HS-5 (cell line): ENCODE results near the gene RIGI.
"Not testable (repeated sequence)": the region's sequence is repeated elsewhere in the genome, so short reads cannot be mapped to it uniquely, and the experiment has no call there.

Experiments used
- DNase-seq: peaks from one replicate; pipeline ENCODE4 v3.0.0-alpha.2; 2012; ENCODE audit warnings: low read depth

Gene RIGI

DNA sequence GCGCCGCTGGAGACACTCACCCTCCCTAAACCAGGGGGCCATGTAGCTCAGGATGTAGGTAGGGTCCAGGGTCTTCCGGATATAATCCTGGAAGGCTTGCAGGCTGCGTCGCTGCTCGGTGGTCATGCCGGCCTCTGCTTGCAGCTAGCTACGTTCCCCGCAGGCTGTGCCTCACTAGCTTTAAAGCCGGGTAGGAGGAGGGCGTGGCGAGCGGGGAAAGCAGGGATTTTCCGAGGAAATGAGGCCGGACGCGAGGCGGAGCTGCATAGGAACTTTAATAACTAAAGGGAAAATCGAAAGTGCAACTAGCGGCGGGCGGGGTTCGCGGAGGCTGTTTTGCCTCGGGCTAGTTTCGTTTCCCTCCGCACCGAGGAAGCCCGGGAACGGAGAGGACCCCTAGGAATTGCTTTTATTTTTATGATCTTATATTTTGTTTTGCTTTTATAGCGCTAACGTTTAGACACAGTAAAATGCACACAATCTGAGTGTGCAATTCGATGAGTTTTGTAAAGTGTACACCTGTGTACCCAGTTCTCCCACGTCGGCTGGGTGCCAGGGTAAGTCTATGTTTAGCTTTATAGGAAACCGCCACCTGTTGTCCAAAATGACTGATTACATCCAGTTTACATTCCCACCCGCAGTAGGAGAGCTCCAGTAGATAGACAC lies at the start of gene RIGI:
RIGI (minus strand) TSS at position 156 of the 666 bp plus-strand sequence; CDS start at position 126, 30 bp downstream.
- peak; percentile 90 for DNase-seq

DNA sequence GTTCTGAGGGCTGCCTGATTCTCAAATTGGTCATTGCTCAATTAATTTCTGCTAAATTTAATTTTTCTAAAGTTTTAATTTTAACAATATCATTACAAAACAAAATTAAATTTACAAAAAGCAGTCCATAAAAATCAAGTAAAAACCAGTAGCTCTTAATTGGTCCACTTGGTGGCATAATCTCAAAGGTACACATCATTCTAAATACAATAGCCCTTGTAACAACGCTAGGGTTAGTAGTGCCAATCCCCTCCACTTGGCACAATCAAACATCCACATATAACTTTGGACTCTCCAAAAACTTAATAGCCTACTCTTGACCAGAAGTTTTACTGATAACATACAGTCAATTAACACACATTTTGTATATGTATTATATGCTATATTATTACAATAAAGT lies 48.9 kb upstream of the RIGI start:
- no peak for DNase-seq

DNA sequence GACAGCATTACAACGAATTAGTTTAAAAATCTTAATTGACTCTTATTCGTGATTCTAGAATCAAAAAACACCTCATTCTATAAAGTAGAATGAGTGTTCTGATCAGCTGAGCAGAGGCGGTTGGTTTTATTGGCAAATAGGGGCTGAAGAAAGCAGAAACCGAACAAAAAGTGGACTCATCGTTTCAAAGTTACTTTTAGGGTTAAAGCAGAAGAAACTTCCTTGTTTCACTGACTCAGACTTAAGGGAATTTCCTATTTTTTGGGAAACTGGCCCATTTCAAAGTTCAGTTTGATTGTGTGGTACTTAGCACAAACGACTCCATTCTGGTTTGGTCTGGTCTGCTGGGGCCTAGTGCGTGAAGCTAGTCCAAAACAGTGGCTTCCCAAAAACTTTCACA lies 47.8 kb upstream of the RIGI start:
- no peak for DNase-seq

DNA sequence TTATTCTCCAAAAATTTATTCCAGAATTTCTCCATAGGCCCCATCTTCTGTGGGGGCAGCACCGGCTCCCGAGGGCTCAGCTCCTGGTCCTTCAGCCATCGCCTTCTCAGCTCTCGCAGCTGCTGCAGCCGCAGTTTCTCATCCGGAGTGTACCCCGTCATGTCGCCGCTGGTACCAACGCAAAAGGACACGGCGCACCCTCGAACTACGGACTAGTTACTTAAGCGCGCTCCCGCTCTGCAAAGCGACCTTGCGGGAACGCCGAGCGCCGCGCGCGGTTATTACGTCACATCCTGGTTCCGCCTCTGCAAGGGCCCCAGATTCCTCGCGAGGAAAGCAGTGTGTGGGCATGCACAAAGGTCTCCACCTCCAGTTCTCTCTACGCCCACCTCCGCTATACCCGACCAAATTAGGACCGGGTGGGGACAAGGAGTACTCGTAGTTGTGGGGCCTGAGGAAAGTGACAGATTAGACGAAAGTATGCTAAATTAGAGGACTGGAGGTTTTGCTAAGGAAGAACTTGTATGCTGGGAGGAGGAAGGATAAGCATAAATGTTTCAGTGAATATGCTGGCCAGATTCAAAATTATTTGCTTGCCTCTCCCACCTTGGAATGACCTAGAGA lies 47.0 kb upstream of the RIGI start, which contains the start of gene NDUFB6:
NDUFB6 (minus strand) TSS at position 260 of the 624 bp plus-strand sequence; CDS start at position 161, 99 bp downstream.
- peak; percentile 78 for DNase-seq

DNA sequence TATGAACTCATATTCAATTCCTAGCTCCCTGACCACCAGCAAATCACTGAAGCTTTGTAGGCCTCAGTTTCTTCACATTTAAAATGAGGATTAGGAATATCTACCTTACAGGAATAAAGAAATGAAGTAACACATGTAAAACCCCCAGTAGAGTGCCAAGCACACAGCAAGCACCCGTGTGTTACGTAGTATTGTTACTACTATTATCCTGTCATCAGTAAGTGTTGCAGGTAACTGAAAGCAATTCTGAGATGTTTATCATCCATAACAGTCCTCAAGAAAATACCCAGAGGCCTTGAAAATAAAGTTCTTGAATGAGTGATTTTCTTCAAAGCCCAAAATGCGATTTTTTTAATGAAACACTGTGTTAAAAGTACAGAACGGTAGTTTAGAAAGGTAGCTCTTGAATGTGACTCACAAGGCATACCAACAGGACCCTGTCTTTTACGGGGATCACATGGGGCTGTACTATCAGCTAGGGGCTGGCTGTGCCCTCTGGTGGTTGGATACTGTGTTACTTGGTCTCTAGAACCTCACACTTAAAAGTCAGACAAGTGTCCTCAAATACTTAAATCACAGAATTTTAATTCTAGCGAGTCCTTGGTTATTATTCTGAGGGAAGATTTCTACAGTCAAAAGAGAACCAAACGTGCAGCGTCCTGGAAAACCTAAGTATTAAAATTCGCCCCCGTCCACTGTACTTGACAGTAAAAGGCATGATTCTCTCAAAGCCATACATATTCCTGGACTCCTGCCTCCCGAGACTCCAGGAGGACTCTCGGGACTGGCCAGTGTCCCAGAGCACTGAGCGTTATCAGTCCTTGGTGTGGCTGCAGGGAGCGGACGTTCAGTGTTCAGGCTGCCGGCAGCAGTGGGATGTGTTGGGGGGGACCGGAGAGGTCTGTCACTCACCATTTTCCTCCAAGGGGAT lies 46.2 kb upstream of the RIGI start:
- DNase-seq, result peak; percentile 68

DNA sequence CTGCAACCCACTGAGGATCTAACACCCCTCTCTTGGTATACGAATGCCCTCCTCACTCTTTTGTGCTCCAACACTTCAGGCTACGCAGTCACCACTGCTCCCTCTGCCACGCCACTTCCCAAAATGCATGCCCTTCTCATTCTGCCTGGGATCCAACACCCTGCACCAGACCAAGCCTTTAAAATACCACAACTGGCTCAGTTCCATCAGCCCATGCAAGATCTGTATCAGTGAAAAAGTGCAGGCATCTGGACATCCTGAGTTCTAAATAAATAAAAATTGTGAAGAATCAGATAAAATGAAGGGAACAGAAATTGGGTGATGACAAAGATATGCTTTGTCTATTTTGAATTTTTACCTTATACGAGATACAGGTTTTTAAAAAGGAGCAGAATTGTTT lies 44.3 kb upstream of the RIGI start:
- DNase-seq, result no peak

DNA sequence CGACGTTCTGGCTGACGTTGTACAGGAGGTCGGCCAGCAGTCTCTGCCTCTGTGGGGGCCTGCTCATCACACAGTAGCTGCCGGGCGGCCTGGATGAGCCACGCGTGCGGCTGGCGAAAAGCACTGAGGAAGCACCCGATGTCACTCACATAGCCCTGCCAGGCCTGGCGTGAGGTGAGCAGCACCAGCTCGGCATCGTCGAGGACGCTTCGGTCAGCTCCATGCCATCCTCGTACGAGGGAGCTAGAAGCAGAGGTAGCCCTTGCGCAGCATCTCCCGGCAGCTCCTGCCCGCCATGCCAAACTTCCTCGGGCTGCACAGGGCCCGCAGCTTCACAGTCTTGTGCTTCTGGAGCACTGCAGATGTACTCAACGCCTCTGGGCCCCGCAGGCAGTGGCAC lies 40.8 kb upstream of the RIGI start:
- no peak for DNase-seq

DNA sequence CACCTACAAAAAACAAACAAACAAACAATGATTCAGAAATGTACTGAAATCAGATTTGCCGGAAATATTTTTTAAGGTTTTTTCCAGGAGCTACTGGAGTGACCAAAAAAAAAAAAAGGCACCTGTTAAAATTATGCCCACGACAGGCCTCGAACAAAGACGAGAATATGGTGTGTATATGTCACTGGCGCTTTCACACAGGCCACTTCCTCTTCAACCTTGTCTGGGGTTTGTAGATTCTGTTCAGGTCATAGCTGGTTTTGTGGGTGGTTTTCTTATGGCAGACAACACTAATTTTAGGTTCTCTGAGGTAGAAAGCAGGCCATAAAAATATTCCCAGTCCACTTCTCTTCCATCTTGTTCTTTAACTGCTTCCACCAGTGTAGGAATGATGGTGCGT lies 40.0 kb upstream of the RIGI start:
- DNase-seq, result no peak

DNA sequence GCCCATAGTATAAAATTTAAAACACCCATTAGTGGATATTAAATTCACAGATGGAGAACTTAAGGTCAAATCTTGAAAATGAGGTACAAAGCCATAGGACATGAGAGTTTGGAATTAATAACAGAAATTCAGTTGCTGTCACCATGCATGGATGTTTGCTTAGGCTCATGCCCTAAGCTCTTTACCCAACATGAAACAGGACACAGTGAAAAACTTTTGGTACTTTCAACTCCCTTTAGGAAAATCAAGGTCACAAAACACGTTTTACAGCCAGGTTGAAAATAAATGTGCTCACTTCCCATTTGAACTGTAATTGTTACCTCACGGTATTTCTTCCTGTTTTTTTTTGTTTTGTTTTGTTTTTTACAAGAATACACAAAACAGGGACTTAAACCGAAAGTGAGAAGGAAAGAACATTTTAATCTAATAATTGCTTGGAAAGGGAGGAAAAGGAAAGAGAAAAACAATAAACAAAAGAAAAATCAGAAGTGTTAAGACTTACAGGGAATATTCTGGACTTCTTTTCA lies 32.5 kb upstream of the RIGI start:
- no peak for DNase-seq

DNA sequence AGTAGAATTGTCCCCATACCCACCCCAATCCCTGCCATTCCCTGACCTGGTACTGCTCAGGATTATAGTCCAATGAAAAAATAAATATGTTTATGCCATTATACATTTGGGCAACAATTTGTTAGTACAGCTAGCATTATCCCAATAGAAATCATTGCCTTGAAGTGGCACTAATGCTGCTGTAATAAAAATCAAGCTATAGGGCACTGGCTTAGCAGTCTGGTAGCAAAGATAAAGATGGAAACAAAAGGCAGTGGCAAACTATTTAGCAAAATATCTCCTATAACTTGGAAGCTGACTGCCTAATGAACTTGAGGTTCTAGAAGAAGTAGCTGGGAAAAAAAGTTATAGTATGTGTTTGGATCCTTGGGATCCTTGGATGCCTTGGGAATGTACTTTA lies 28.6 kb upstream of the RIGI start:
- DNase-seq, result no peak

DNA sequence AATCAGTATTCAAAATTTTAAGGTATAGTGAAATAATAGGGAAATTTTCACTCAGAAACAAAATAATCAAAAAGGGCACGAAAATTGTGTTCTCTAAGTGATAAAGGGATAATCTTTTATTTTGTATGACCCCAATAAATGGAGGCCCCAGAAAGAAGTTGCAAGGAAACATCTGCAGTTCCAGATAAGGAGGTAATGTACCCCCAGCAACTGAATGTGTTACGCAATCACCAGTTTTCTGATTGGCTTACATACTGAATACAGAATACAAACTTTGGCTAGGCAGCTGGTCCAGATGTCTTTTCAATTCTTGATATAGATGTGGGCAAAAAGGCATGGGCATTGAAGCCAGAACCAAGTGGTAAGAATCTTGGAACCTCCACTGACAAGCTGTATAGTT lies 28.1 kb upstream of the RIGI start:
- DNase-seq, result no peak

DNA sequence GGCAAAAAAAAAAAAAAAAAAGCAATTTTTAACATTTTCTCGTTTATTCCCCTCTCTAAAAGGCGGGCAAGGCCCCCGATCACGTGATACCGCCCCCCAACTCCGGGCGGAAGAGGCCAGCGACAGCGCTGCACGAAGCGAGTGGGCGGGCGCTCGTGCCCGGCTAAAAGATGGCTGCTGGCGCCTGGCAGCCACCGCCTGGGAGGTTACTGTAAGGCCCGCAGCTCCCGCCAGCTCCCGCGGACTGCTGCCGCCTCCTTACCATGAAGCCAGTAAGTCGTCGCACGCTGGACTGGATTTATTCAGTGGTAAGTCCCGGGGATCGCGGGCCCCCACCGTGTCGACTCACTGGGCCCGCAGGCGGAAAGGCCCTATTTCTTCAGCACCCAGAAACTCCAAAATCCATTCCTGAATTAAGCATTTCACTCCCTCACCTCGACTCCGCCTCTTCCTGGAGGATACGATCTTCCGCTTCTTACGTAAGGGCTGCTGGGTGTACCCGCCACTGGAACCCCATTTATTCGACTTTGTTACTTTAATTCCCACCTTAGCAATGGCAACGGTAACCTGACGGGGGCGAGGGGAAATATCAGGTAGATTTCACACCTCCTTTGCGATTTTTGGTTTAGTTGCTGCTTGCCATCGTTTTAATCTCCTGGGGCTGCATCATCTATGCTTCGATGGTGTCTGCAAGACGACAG lies 26.3 kb upstream of the RIGI start, which contains the start of the genes SMIM27 and TOPORS:
SMIM27 (plus strand) TSS at position 156 of the 701 bp plus-strand sequence; CDS start at position 264, 108 bp downstream.
TOPORS (minus strand) TSS at position 415 of the 701 bp plus-strand sequence; CDS start at position 265, 150 bp downstream.
- peak; percentile 82 for DNase-seq

DNA sequence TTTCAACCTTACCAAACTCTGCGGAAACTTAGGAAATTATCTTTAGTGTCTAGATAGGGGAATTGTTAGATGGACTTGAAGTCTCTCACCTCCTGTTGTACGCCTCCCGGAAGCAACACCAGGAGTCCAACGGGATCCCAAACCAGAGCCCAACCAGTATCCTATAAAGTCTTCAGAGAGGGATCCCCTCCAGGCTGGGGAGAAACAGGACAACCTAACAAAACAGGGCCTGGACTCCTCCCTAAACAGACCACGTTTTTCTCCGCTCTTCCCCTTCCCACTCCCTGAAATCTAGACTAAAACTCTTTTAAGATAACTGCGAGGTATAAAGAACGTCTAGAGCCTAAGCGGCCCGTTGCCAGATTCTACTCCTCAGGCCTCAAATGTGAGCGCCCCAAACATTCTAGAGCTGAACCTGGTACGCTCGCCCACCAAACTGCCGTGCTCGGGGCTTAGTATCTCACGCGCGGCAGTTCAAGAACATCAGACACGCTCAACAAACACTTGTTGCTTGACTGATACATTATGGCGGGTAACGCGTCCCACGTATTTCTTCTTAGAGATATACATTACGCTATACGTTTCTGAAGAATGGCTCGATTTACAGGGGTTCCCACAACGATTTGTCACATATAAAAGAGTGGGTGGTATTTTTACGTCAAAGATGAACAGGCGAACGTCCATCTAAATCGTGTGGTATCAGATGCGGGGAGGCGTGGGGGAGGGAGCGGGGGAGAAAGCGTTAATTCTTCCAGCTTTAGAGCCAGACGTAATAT lies 25.5 kb upstream of the RIGI start:
- DNase-seq, result peak; percentile 57

DNA sequence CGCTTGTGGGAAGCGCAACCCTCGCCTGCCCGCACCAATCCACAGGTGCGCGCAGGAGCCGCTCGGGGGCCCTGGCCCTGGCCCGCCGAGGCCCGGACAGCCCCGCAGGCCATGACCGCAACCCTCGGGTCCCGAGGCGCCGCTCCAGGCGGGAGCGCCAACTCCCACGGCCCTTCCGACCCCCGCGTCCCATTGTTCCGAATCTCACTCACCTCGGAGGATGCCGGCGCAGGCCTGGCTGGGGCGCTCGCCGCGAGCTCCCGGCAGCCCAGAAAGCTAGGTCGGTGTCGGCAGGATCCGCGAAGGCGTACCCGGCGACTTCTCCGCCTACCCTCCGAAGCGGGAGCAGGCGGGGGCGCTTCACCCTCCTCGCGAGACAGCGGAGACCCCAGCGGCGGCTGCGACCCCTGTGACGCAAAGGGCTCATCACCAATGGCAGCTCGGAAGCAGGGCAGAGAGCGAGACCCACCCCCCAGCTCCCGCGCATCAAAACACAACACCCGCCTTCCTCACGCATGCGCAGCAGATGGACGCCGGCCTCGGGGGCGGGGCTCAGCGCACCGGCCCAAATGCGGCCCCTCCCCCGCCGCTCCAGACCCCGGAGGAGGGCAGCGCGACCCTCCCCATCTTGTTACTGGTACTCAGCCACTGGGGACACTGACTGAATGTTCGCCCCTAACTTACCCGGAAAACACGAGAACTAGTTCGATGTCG lies 24.7 kb upstream of the RIGI start:
- DNase-seq, result peak; percentile 60

DNA sequence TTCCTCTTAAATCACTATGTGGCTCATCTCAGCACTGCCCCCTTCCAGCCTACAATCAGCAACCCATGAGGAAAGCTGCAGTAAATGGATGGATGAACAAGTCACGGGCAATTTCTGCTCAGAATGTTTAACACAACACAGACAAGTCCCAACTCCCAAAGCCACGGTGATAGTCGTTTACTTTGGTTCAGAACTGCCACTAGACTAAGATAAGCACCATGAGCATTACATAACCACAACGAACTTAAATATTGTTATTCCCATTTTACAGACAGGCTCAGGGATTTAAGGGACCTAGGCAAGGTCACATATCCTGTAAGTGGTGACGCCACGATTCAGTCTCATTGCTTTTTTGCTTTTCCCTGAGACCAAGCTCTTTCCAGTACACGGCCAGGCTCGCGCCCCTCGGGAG lies 24.2 kb upstream of the RIGI start:
- no peak for DNase-seq

DNA sequence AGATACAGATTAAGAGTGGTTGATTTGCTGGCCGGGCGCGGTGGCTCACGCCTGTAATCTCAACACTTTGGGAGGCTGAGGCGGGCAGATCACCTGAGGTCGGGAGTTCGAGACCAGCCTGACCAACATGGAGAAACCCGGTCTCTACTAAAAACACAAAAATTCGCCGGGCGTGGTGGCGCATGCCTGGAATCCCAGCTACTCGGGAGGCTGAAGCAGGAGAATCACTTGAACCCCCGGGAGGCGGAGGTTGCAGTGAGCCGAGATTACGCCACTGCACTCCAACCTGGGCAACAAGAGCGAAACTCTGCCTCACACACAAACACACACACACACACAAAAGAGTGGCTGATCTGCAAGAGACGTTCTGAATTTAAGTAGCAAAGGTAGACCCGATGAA lies 22.2 kb upstream of the RIGI start:
- DNase-seq, result not testable (repeated sequence)

DNA sequence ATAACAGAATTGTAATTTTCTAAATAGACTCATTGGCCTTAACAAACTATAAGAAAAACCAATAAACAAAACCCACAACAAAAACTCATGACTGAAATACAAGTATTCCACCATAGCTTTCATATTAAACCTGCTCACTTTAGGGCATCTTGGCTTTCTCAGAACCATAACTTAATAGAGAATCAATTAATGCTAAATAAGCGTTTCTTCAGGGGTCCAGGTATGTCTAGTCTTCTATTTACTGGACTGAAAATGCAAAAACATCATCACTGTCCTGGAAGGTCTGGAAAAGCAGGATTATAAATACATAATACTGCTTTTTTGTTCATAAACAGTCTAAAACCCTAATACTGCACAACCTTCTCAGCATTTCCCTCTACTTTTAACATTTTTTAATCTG lies 19.9 kb upstream of the RIGI start:
- DNase-seq, result no peak

DNA sequence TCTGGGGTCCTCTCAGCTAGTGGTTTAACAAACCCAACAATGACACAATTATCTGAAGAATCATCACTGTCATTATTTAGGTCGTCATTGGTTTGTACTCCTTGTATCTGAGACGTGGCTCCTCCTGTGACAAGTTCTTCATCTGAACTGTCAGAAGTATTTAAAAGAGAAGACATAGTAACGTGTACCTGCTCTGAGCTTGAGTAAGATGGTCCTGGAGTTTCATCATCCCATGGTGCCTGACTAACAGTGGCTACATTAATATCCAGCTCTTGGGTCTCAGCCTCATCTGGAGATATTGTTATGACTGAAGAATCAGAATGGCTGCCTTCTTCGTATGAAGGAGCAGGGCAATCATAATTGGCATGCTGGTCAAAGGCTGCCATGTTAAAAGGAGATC lies 17.1 kb upstream of the RIGI start:
- no peak for DNase-seq

DNA sequence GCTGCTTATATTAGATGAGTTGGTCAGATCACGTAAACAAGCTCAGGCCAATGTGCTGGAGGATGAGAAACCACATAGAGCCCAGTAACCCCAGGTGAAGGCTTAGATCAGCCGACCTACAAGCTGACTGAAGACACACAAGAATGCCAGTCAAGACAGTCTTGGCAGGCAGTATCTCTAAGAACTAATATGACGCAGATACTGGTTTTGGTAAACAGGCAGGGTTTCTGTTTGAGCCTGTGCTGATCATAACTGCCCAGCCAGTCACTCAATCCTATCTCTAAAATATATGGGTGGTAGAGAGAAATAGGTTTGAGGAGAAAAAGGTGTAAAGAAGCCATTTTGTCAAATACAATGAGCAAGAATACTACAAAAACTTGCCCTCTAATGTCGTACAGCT lies 7.8 kb upstream of the RIGI start:
- no peak for DNase-seq

DNA sequence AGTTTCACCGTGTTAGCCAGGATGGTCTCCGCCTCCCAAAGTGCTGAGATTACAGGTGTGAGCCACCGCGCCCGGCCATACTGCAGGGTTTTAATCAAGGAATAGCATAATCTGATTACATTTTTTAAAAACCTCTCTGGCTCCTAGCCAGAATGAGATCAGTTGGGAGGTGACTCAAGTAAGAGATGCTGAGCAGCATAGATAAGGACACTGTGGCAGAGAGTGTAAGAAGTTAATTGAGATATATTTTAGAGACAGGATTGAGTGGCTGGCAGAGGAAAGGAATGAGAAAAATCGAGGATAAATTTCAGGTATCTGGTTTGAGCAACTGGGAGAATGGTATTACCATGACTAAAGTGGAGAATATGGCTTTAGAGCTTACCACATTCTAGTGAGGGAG lies 7.3 kb upstream of the RIGI start:
- no peak for DNase-seq
